Heart left ventricle (tissue), 13 donors: ENCODE measurements around the gene VPREB1.

ENCODE experiments used
- CTCF ChIP-seq, 12 donors: fragments of 200-600 bp; sonication (generic) in 4 of 12; IDR thresholded peaks; one replicate each; pipeline versions ENCODE4 v1.5.0 to v1.8.0; 2018 to 2022; ENCODE audit warnings: antibody characterized with exemption in 12 of 12, mild to moderate bottlenecking in 5 of 12
- POLR2A ChIP-seq, 2 donors: fragments of 450-650 bp; IDR thresholded peaks; one replicate each; pipeline ENCODE4 v1.6.1; 2017; ENCODE audit warnings: antibody characterized with exemption in 2 of 2, mild to moderate bottlenecking in 2 of 2, moderate library complexity in 2 of 2
- donor health status: ischemic (EF 13 %, LVEDD 7.1; RV severe dilation, severe dysfunction).
- donor health status: DM: no; HTN: yes; CAD: no.
- donor health status: DM: no; HTN: no; CAD: no.
- donor health status: ischemic (EF 25% LVEDD 6.9; RV normal size, moderate dysfunction).
- donor health status: ischemic (EF 25% LVEDD 5.7; RV mildly dilated, moderate dysfunction).
- donor health status: ischemic (EF 35%, LVEDD 5.7; RV mildly dilated, moderate dysfunction).
- donor health status: nonischemic (EF 11% LVEDD 7.7; RV severe dilation, severe dysfunction).
- donor health status: DM: yes; HTN: yes; CAD: no.
- donor health status: PGD.
- donor health status: ischemic (EF 29% LVEDD 5.4; RV normal size, mild dysfunction).
- donor health status: nonischemic (EF 23%, LVEDD 6.1; RV moderate dilation, normal function).

GRCh38 chr22:22199634-22200033, 45.0 kb upstream of the VPREB1 start:
- no peak for TF ChIP-seq POLR2A (IDR thresholded peaks at IDR 0.05)
- no peak for TF ChIP-seq CTCF (IDR thresholded peaks at IDR 0.05)
